Activated CD4-positive, alpha-beta T cell treated with anti-CD3 and anti-CD28 coated beads for 1 hour (primary cell): ENCODE measurements around the gene KIF23.
"Not testable (repeated sequence)": the region's sequence is repeated elsewhere in the genome, so short reads cannot be mapped to it uniquely, and the experiment has no call there.

Experiments used
- DNase-seq: peaks from one replicate; pipeline ENCODE4 v3.0.0-alpha.2; 2020

KIF23 gene

DNA sequence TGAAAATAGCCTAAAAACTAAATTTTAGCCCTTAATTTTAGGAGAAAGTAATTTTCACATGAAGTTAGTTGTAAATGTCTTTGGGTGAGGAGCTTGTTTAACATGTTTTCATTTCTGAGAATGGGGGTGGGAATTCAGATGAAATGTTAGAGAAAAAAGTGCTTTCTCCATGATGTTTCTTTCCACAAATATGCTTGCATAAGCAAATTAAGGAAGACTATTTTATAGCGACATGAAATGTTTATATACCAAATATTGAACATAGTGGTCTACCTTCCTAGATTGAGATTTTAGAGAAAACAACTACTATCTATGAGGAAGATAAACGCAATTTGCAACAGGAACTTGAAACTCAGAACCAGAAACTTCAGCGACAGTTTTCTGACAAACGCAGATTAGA, 25.5 kb downstream of the KIF23 start:
- no peak for DNase-seq

GRCh38 chr15:69443032-69443611, 29.0 kb downstream of the KIF23 start:
- no peak for DNase-seq

GRCh38 chr15:69444686-69445085, 30.5 kb downstream of the KIF23 start:
- no peak for DNase-seq

DNA sequence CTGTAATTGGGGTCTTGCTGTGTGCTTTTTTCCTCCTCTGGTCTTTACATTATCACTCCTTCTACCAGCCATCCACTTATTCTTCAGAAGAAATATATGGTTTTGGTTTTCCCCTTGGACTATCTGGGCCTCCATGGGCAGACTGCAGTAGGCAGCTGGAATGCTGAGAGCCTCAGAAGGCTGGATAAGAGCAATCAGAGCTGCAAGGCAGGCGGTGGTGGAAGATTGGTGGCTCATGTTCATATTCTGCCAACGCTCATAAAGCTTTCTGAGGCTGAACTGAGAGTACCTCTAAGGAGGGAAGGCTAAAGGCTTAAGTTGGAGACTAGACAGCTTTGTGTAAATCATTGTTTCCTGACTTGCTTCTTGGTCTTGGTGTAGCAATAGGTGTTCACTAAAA, 32.8 kb downstream of the KIF23 start:
- DNase-seq: no peak

GRCh38 chr15:69450221-69450620, 36.1 kb downstream of the KIF23 start:
- not testable (repeated sequence) for DNase-seq

- DNase-seq: no peak
These were observed 37.0 kb downstream of the KIF23 start for GRCh38 chr15:69450968-69451695.

DNA sequence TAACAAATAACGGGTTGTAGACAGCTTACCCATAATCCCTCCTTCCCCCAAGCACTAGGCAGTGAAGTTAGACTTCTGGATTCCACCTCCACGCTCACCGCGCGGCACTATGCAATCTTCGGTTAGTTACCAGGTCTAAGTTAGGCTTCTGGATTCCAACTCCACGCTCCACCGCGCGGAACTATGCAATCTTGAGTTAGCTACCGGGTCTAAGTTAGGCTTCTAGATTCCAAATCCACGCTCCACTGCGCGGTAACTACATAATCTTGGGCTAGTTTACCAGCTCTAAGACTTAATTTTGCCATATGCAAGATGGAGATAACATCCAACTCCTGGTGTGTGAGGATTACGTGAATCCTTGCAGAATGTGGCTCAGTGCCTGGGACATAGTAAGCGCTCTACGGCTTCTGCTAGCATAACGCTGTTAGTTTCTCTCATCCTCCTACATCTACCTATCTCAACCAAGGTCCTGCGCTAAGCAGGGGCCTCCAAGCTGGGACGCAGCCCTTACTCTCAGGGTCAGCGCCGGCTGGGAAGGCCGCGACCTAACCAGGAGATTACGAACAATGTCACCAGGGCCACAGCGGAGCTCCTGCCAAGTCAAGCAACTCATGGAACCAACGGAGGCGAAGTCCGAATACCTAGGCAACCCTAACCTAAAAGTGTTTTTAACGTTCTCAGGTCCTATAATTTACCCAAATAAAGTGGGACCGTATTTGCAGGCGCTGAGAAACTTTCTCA, 38.0 kb downstream of the KIF23 start:
- no peak for DNase-seq

GRCh38 chr15:69452692-69453521, 38.8 kb downstream of the KIF23 start, which contains the start of gene RPLP1:
Gene RPLP1, plus strand, starts transcription at chr15:69452818. Its CDS starts 131 bp downstream, at chr15:69452949.
- DNase-seq: peak; percentile 96

GRCh38 chr15:69454953-69455352, 40.8 kb downstream of the KIF23 start:
- no peak for DNase-seq

- no peak for DNase-seq
These were observed 42.3 kb downstream of the KIF23 start for GRCh38 chr15:69456208-69457166.

DNA sequence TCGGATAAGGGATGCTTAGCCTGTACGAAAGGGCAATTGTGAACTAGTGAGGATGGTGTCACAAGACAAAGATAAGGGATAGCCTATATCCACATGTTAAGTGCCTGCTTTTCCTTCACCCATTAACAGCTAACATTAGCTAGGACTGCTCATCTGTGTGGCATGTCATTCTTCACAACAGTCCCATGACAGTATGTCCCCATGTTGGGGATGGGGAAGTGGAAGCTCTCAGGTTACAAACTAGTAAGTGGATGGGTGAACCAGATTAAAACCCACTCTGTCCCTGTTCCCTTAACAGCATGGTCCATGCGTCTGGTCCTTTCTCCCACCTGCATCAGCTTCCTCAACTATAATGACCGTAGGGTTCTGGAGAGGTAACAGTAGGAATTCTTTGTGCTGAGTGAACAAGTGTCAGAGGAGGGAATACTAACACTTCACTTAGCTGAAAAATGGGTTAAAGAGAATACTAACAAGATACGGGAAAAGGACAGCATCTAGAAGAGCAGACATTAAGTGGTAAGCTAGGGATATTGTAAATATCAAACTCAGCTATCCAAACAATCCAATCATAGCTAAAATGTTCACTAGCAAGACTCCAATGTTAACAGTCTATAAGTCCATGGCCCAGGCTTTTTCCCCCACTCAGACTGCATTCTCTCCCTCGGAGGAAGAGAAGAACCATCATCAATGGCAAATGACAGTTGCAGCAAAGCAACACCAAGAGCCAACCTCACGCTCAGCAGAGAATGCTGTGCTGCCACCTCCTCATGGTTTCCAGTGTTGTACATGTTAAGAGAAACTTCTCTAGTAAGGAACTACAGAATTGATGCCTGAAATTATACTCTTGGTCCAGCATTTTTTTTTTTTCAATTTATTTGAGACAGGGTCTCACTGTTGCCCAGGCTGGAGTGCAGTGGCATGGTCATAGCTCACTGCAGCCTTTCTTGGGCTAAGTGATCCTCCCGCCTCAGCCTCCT, 43.4 kb downstream of the KIF23 start:
- DNase-seq: no peak

- DNase-seq: no peak
These were observed 44.9 kb downstream of the KIF23 start for GRCh38 chr15:69459066-69459465.

DNA sequence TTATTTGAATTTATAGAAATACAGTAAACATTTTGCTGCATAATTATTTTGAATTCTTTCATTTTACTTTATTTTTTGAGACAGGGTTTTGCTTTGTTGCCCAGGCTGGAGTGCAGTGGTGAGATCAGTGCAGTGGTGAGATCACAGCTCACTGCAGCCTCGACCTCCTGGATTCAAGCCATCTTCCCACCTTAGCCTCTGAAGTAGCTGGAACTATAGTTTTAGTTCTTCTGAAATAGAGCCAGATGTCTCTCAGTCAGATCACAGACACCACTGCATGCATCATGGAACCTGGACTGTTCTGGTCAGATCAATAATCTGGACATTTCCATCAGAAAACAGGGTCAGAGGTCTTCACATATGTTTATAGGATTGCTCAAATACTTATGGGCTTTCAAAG, 46.3 kb downstream of the KIF23 start:
- no peak for DNase-seq

DNA sequence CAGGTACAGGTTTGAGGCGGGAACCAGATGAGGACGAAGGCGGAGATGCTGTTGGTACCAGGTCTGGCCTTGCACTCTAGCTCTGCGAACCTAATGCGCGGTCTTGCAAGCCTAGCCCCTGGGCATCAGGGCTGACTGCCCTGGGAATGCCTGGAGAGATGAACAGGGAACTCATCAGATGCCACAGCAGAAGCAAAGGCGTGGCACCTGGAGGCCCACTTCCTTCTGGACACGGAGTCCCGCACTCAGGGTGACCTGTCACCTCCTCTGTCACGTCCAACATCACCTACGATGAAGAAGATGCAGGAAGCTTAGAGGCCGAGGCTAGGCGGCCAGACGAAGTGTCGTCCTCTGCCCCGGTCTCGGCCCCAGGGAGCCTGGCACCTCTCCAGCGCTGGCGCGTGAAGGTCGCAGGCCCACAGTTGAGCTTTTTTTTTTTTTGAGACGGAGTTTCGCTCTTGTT, 47.9 kb downstream of the KIF23 start:
- no peak for DNase-seq

DNA sequence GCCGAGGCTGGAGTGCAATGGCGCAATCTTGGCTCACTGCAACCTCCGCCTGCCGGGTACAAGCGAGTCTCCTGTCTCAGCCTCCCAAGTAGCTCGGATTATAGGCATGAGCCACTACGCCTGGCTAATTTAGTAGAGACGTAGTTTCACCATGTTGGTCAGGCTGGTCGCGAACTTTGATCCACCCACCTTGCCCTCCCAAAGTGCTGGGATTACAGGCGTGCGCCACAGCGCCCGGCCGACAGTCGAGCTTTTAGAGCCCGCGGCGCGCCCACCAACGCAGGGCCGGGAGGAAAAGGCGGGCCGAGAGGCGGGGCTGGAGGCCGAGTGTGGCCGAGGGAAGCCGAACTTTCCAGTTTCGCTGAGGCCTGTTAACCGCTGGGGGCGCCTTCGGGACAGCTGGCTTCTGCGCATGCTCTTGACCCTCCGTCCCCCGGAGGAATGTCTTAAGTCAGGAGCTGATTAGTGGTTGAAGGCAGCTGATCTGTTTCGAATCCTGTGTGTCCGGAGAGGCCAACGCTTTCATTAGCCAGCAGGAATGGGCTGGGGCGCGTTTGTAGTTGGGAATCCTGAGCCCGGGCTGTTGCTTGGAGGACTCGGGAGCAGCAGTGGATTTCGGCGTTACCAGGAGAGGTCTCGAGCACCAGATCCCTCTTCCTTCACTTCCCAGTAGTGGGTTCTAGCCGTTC, 48.5 kb downstream of the KIF23 start:
- DNase-seq: peak; percentile 86

DNA sequence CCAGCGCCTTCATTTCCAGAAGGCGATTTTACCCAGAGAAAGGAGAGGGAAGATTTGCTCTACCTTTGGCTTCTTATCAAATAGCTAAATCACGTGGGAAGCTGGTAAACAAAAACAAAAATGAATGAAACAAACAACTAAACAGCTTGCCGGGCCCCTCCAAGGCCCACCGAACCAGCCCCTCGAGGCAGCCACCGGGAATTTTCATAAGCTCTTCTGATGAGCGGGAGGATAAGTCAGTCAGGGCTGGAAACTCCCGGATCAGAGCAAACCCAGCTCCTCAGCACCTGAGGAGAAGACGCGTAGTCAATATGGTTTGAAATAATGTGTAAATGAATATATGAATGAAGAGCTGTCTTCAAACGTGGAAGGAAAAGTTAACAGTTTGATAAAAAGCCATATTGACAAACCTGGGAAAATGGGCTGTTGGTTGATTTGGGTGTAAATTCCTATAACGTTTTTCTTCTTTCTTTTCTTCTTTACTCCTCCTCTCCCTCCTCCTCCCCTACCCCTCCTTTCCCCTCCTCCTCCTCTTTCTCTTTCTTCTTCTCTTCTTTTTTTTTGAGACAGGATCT, 49.1 kb downstream of the KIF23 start:
- DNase-seq: no peak

DNA sequence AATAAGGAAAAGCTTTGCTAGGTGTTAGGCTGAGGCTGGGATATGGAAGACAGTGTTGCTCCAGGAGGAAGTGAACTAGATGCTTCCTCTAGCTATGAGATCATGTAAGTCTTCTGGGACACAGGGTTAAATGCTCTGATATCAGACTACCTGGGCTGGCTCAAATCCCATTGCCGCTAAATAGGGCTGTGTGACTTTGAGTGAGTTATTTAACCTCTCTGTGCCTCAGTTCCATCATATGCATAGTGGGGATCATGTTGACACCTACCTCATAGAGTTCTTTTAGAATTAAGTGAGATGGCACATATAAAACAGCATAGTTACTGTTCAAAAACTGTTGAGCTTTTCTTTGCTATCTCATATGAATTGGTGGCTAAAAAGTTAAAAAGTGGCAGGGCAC, 51.1 kb downstream of the KIF23 start:
- no peak for DNase-seq

GRCh38 chr15:69466733-69467132, 52.6 kb downstream of the KIF23 start:
- DNase-seq: no peak

DNA sequence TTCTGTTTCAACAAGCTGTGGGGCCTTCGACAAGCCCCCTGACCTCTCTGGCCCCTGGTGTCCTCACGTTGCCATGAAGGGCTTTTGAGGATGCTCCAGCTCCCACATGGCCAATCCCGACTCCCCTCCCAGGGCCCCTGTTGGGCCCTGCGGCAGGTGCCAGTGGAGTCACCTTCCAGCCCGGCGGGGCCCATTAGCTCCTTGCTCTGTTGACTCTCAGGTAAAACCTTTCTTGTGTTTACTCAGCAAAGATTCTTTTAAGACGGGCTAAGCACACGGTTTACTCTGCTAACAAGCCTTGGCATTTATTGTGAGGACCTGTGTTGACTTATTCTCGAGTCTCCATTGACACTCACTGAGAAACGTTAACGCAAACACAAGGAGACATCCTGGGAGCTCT, 53.5 kb downstream of the KIF23 start:
- DNase-seq: no peak
